GM12878 (cell line): ENCODE results near the gene OR52K1. TPM values are rescaled to one million over a fixed set of nuclear protein-coding genes. Genes with fewer than 3 reads are reported as not detected.

Experiments
- ATAC-seq: fragments of 200-7000 bp; cut with Tn5 transposase; 3 replicates; pipeline ENCODE4 v1.9.1; 2020; ENCODE audit warnings: mild to moderate bottlenecking, moderate library complexity
- BruUV-seq: library from RNA; stranded (reverse); fragments of 400-500 nt; replicated peaks from 2 replicates; lab custom pipeline; 2021; lab: Mats Ljungman, UMichigan
- CTCF ChIA-PET: fragments of 300-600 bp; sonication (Branson Sonifier 250); formaldehyde crosslinking; extraction: SDS; loops from one replicate; lab custom pipeline; 2021; ENCODE audit warnings: inconsistent platforms; lab: Yijun Ruan, JAX
- POLR2A ChIA-PET: fragments of 350-600 bp; formaldehyde crosslinking; extraction: SDS; loops from one replicate; lab custom pipeline; 2021; ENCODE audit warnings: inconsistent platforms; lab: Charles Lee
- RAD21 ChIA-PET: fragments of 300-600 bp; sonication (Branson Sonifier 250); formaldehyde crosslinking; loops from one replicate; lab custom pipeline; 2023; ENCODE audit warnings: antibody characterized with exemption; ENCODE audit not compliant: unreplicated experiment; lab: Charles Lee
- SMC1A ChIA-PET: fragments of 300-600 bp; sonication (Branson Sonifier 250); formaldehyde crosslinking; loops from one replicate; lab custom pipeline; 2023; ENCODE audit not compliant: unreplicated experiment, uncharacterized antibody; lab: Charles Lee
- DNase-seq: peaks from one replicate; pipeline ENCODE4 v3.0.0-alpha.2; 2011; ENCODE audit warnings: low read depth, low spot score
- FAIRE-seq: peaks from 3 replicates; lab custom pipeline; 2011; peaks lifted over from hg19 to GRCh38; lab: Jason Lieb, UNC
- H2AFZ ChIP-seq: 2 replicates; pipeline ENCODE4 v1.6.0; 2011; ENCODE audit warnings: low read depth, low read length, control low read depth; ENCODE audit not compliant: control insufficient read depth
- H3K27ac ChIP-seq: 2 replicates; pipeline ENCODE4 v1.5.1; 2011; ENCODE audit warnings: control low read depth; ENCODE audit not compliant: control insufficient read depth, insufficient read depth
- H3K27me3 ChIP-seq, 2 experiments: replicated peaks in 1 of 2; 2 replicates each; pipeline versions ENCODE4 v1.6.0 to v1.6.1; 2011; ENCODE audit warnings: low read length in 1 of 2; ENCODE audit not compliant: control insufficient read depth in 2 of 2, insufficient read depth in 2 of 2
- H3K36me3 ChIP-seq, 2 experiments: 2 replicates each; pipeline ENCODE4 v1.5.1; 2011; ENCODE audit warnings: low read length in 1 of 2; ENCODE audit not compliant: control insufficient read depth in 2 of 2, insufficient read depth in 2 of 2
- H3K4me1 ChIP-seq: 2 replicates; pipeline ENCODE4 v1.6.1; 2011; ENCODE audit warnings: mild to moderate bottlenecking, low read length, moderate library complexity, mixed read lengths; ENCODE audit not compliant: control insufficient read depth, insufficient read depth
- H3K4me2 ChIP-seq: 2 replicates; pipeline ENCODE4 v1.6.0; 2011; ENCODE audit warnings: control low read depth; ENCODE audit not compliant: control insufficient read depth, insufficient read depth
- H3K4me3 ChIP-seq: fragments of 200-600 bp; sonication (generic); 2 replicates; pipeline ENCODE4 v1.5.1; 2016
- H3K79me2 ChIP-seq: 2 replicates; pipeline ENCODE4 v1.6.0; 2011; ENCODE audit warnings: low read length; ENCODE audit not compliant: control insufficient read depth, insufficient read depth
- H3K9ac ChIP-seq: 2 replicates; pipeline ENCODE4 v1.8.0; 2011; ENCODE audit warnings: low read length, control low read depth, mixed read lengths; ENCODE audit not compliant: control insufficient read depth, insufficient read depth
- H3K9me3 ChIP-seq: replicated peaks from 3 replicates; pipeline ENCODE4 v1.5.1; 2011; ENCODE audit warnings: mild to moderate bottlenecking, low read length; ENCODE audit not compliant: control insufficient read depth, insufficient read depth
- H4K20me1 ChIP-seq: 2 replicates; pipeline ENCODE4 v1.6.0; 2011; ENCODE audit not compliant: control insufficient read depth, insufficient read depth
- ATF3 ChIP-seq: IDR thresholded peaks from 2 replicates; pipeline ENCODE4 v1.6.1; 2011; ENCODE audit warnings: low read depth, mild to moderate bottlenecking, low read length, moderate library complexity, borderline replicate concordance; ENCODE audit errors: extremely low read depth
- CBX3 ChIP-seq: fragments of 200-600 bp; sonication (generic); IDR thresholded peaks from 2 replicates; pipeline ENCODE4 v1.6.1; 2016; ENCODE audit warnings: low read depth, borderline replicate concordance
- CUX1 ChIP-seq: IDR thresholded peaks from 2 replicates; pipeline ENCODE4 v1.6.1; 2012; ENCODE audit warnings: improper control_type of control experiment, low read depth, low read length; ENCODE audit not compliant: insufficient replicate concordance
- DPF2 ChIP-seq: fragments of 450-650 bp; IDR thresholded peaks from 2 replicates; pipeline ENCODE4 v1.6.1; 2017; ENCODE audit warnings: mild to moderate bottlenecking
- ETV6 ChIP-seq, 2 experiments: fragments of 450-650 bp in 1 of 2; IDR thresholded peaks in 1 of 2; conservative IDR thresholded peaks in 1 of 2; 2 replicates each; pipeline ENCODE4 v1.6.1; 2014; ENCODE audit warnings: antibody characterized with exemption in 1 of 2, borderline replicate concordance in 1 of 2, low read depth in 1 of 2, mild to moderate bottlenecking in 1 of 2, moderate library complexity in 1 of 2
- HDGF ChIP-seq: fragments of 450-650 bp; IDR thresholded peaks from 2 replicates; pipeline ENCODE4 v1.6.1; 2016; ENCODE audit warnings: antibody characterized with exemption
- IRF3 ChIP-seq: fragments of 450-650 bp; IDR thresholded peaks from 2 replicates; pipeline ENCODE4 v1.6.1; 2014; ENCODE audit warnings: mild to moderate bottlenecking
- IRF4 ChIP-seq: IDR thresholded peaks from 2 replicates; pipeline ENCODE4 v1.6.1; 2011; ENCODE audit warnings: low read depth, low read length
- LARP7 ChIP-seq: fragments of 450-650 bp; IDR thresholded peaks from 2 replicates; pipeline ENCODE4 v1.6.1; 2017; ENCODE audit warnings: mild to moderate bottlenecking
- NBN ChIP-seq: fragments of 450-650 bp; IDR thresholded peaks from 2 replicates; pipeline ENCODE4 v1.6.1; 2016
- POLR2AphosphoS5 ChIP-seq: IDR thresholded peaks from 2 replicates; pipeline ENCODE4 v1.6.1; 2011; ENCODE audit warnings: mild to moderate bottlenecking, low read length, inconsistent platforms
- POU2F2 ChIP-seq: IDR thresholded peaks from 3 replicates; pipeline ENCODE4 v1.6.1; 2011; ENCODE audit warnings: low read depth, mild to moderate bottlenecking, low read length, borderline replicate concordance
- STAT1 ChIP-seq: fragments of 450-650 bp; conservative IDR thresholded peaks from 2 replicates; pipeline ENCODE4 v1.6.1; 2014; ENCODE audit warnings: antibody characterized with exemption, mild to moderate bottlenecking
- TCF12 ChIP-seq: IDR thresholded peaks from 2 replicates; pipeline ENCODE4 v1.6.1; 2011; ENCODE audit warnings: low read depth, mild to moderate bottlenecking, low read length
- TCF7 ChIP-seq: IDR thresholded peaks from 2 replicates; pipeline ENCODE4 v1.6.1; 2014; ENCODE audit warnings: antibody characterized with exemption, borderline replicate concordance
- ZBTB11 ChIP-seq: fragments of 450-650 bp; formaldehyde crosslinking; IDR thresholded peaks from 2 replicates; pipeline ENCODE4 v1.5.0; 2022; ENCODE audit warnings: mild to moderate bottlenecking, missing genetic modification characterization
- ZNF207 ChIP-seq: fragments of 450-650 bp; IDR thresholded peaks from 2 replicates; pipeline ENCODE4 v1.6.1; 2014; ENCODE audit warnings: antibody characterized with exemption, mild to moderate bottlenecking, borderline replicate concordance
- WGBS: methylation state at CpG from one replicate; pipeline ENCODE4 v1.1.6; 2016; ENCODE audit warnings: low lambda C conversion rate; ENCODE audit not compliant: insufficient replicate concordance, insufficient coverage; ENCODE audit errors: missing lambda C conversion rate; 5-methylcytosine and 5-hydroxymethylcytosine counted together
- in situ Hi-C: fragments of 300-500 bp; cut with MboI; formaldehyde crosslinking; loops from 9 replicates; pipeline ENCODE4 v1.14.3; 2018; ENCODE audit warnings: mixed read lengths
- intact Hi-C: fragments of 100-400 bp; cut with micrococcal nuclease; formaldehyde crosslinking; loops from one replicate; pipeline ENCODE4 v1.14.2; 2022; ENCODE audit not compliant: unreplicated experiment
- polyA plus RNA-seq, 11 experiments: library from polyadenylated mRNA; depleted of rRNA in 4 of 11; unstranded in 6 of 11; stranded (reverse) in 5 of 11; fragments of >200 nt; fragmentation: Nextera tagmentation in 4 of 11; fragmentation: Illumina TruSeq in 1 of 11; extraction: Ambion mirVana in 4 of 11; extraction: Trizol in 1 of 11; gene quantifications; 1 replicate in 1 of 11; 2 replicates in 10 of 11; pipeline versions ENCODE4 v1.2.1 to v1.2.3, GENCODE V29; 2011 to 2016; ENCODE audit warnings: inconsistent platforms in 2 of 11, missing spikeins in 2 of 11, low read depth in 1 of 11
- total RNA-seq, 4 experiments: library from RNA; depleted of rRNA in 3 of 4; stranded (reverse); fragments of >200 nt in 3 of 4; fragmentation: Illumina TruSeq in 1 of 4; extraction: Trizol in 1 of 4; gene quantifications; 2 replicates each; pipeline versions ENCODE4 v1.2.1 to v1.2.3, GENCODE V29; 2013 to 2021

The OR52K1 gene
- total and polyA plus RNA-seq, 10 of the 15 experiments (the other 5 are each of a cell fraction or from before 2014, with no cell fraction given) = not detected

GRCh38 chr11:4523666-4524065 lies 41.2 kb downstream of the OR52K1 start:
- ATAC-seq (no peak), FAIRE-seq (no peak), DNase-seq (no peak)
- POLR2A ChIA-PET = no interaction called here
- intact Hi-C loops (no loop called here), in situ Hi-C loops (no loop called here)
- H3K79me2 ChIP-seq = no peaks in the 10 kb centered on the region
- no peaks in the 10 kb centered on the region for H3K36me3 ChIP-seq
- SMC1A ChIA-PET = no interaction called here
- RAD21 ChIA-PET = no interaction called here
- BruUV-seq = no TSS peak
- no peak overlapping the region for H3K9ac ChIP-seq
- H3K27me3 ChIP-seq = no peaks in the 10 kb centered on the region; a peak in 3 of 4 replicates
- H3K4me1 ChIP-seq = no peaks in the 10 kb centered on the region
- no peaks in the 10 kb centered on the region for H4K20me1 ChIP-seq
- CTCF ChIA-PET = no interaction called here
- H3K27ac ChIP-seq = no peak overlapping the region
- 0% methylated on average over 1 of the region's 1 CpG for WGBS
- H3K4me2 ChIP-seq = no peak overlapping the region
- no peak overlapping the region for H3K4me3 ChIP-seq
- no peak overlapping the region for H2AFZ ChIP-seq
- H3K9me3 ChIP-seq = no peaks in the 10 kb centered on the region
- TF ChIP-seq NBN (no peak), LARP7 (no peak), ZBTB11 (CRISPR knock-in tag) (no peak), CBX3 (no peak), ETV6 (conservative IDR thresholded peaks at IDR 0.05 in 1 of 2, IDR thresholded peaks at IDR 0.05 in 1 of 2; ENCODE audit: borderline replicate concordance in 1 of 2, low read depth in 1 of 2) (no peak), DPF2 (no peak), TCF12 (no peak), STAT1 (no peak), HDGF (no peak), ZNF207 (no peak), CUX1 (no peak), IRF4 (no peak), TCF7 (no peak), POU2F2 (no peak), IRF3 (no peak), ATF3 (no peak), POLR2AphosphoS5 (no peak)
